ENCODE measurements around the gene FOXP1.

Gene FOXP1

GRCh38 chr3:71551311-71551919 lies 32.1 kb downstream of the FOXP1 start:
- DNase-seq (ENCODE audit: low read depth, low spot score), result peak; percentile 56
- in situ Hi-C loops (cut with HindIII; ENCODE audit: low sequenced_read_pairs), result no loop called here
- no peak overlapping the region for H3K4me3 ChIP-seq (ENCODE audit: low read depth, low read length)
- TF ChIP-seq, protein P1, sequence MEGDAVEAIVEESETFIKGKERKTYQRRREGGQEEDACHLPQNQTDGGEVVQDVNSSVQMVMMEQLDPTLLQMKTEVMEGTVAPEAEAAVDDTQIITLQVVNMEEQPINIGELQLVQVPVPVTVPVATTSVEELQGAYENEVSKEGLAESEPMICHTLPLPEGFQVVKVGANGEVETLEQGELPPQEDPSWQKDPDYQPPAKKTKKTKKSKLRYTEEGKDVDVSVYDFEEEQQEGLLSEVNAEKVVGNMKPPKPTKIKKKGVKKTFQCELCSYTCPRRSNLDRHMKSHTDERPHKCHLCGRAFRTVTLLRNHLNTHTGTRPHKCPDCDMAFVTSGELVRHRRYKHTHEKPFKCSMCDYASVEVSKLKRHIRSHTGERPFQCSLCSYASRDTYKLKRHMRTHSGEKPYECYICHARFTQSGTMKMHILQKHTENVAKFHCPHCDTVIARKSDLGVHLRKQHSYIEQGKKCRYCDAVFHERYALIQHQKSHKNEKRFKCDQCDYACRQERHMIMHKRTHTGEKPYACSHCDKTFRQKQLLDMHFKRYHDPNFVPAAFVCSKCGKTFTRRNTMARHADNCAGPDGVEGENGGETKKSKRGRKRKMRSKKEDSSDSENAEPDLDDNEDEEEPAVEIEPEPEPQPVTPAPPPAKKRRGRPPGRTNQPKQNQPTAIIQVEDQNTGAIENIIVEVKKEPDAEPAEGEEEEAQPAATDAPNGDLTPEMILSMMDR (IDR thresholded peaks at IDR 0.05; ENCODE audit: low read depth, low read length), result no peak

DNA sequence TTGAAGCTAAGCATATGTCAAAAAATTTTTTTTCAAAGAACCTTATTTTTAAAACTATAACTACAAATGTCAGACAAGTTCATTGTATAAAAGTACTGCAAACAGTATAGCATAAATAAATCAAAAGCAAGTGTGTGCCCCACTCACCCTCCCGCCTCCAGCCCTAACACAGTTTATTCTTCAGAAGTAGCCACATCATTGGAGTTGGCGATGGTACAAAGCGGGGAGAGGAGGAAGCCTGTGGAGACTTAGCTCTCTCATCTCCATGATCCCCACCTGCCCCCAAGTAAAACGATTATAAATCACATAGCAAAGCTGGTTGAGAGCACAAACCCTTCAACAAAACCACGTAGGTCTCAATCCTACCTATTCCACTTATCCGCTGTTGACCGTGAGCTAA lies 33.6 kb downstream of the FOXP1 start:
- no peak for DNase-seq (ENCODE audit: low read depth, low spot score)
- TF ChIP-seq, protein P1 (IDR thresholded peaks at IDR 0.05; ENCODE audit: low read depth, low read length), result no peak
- H3K4me3 ChIP-seq (ENCODE audit: low read depth, low read length), result no peak overlapping the region
- in situ Hi-C loops (cut with HindIII; ENCODE audit: low sequenced_read_pairs), result no loop called here

- no peak for DNase-seq (ENCODE audit: low read depth, low spot score)
These were observed 34.7 kb downstream of the FOXP1 start for GRCh38 chr3:71548705-71549384.

GRCh38 chr3:71547249-71548198 lies 36.0 kb downstream of the FOXP1 start:
- no peak for DNase-seq (ENCODE audit: low read depth, low spot score)
- in situ Hi-C loops (cut with HindIII; ENCODE audit: low sequenced_read_pairs), result no loop called here
- TF ChIP-seq, protein P1 (IDR thresholded peaks at IDR 0.05; ENCODE audit: low read depth, low read length), result no peak
- H3K4me3 ChIP-seq (ENCODE audit: low read depth, low read length), result no peak overlapping the region

More at GRCh38 chr3:71548705-71549384, 34.7 kb downstream of the FOXP1 start:
- TF ChIP-seq, protein P1 (IDR thresholded peaks at IDR 0.05; ENCODE audit: low read depth, low read length), result no peak
- in situ Hi-C loops (cut with HindIII; ENCODE audit: low sequenced_read_pairs), result no loop called here
- H3K4me3 ChIP-seq (ENCODE audit: low read depth, low read length), result no peak overlapping the region

- in situ Hi-C loops (cut with HindIII; ENCODE audit: low sequenced_read_pairs), result no loop called here
- no peak overlapping the region for H3K4me3 ChIP-seq (ENCODE audit: low read depth, low read length)
- TF ChIP-seq, protein P1 (IDR thresholded peaks at IDR 0.05; ENCODE audit: low read depth, low read length), result no peak
- no peak for DNase-seq (ENCODE audit: low read depth, low spot score)
These were observed 36.7 kb downstream of the FOXP1 start for GRCh38 chr3:71546821-71547220.

GRCh38 chr3:71545330-71545729 lies 38.2 kb downstream of the FOXP1 start:
- in situ Hi-C loops (cut with HindIII; ENCODE audit: low sequenced_read_pairs), result no loop called here
- TF ChIP-seq, protein P1 (IDR thresholded peaks at IDR 0.05; ENCODE audit: low read depth, low read length), result no peak
- no peak for DNase-seq (ENCODE audit: low read depth, low spot score)
- H3K4me3 ChIP-seq (ENCODE audit: low read depth, low read length), result no peak overlapping the region

Data from astrocyte of the spinal cord (primary cell).